ENCODE measurements around the gene HIGD2A. TPM values are rescaled to one million over a fixed set of nuclear protein-coding genes. Genes with fewer than 3 reads are reported as not detected.

The HIGD2A gene
- total RNA-seq, 4 donors from 2014 or later, result 54.3 to 96.3 (median 85.1) TPM

DNA sequence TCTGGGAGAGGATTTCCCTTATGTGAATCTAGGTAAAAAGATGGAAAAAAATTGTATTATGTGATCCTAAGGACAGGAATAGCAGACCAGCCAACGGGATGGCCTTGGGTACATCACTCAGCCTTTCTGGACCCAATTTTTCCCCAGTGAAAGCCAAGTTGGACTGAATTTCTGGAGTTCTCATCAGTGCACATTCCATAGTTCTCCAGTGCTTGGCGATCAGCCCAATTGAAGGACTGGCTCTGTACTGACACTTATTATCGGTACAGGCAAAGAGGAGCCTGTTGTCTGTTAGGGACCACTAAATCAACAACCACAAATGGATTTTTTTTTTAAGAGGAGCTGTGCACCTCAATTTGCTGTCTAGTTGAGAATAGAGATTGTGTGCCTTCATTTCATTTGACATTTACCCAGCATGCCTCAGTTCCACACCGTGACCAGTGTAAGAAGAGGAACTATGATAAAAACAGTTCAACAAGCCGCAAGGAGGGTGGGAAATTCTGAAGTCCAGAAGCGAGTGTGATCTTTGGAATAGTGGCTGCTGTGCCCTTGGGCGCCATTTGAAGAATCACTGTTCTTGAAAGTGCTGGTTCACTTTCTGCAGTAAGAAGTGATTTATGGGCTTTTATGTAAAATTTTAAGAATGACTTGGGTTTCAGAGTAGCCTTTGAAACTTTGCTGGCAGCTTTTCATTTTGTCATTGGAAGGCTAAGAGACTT lies 15.3 kb upstream of the HIGD2A start:
- TF ChIP-seq POLR2A (IDR thresholded peaks at IDR 0.05), result no peak
- no peak for TF ChIP-seq EP300 (IDR thresholded peaks at IDR 0.05)
- TF ChIP-seq, protein P1, sequence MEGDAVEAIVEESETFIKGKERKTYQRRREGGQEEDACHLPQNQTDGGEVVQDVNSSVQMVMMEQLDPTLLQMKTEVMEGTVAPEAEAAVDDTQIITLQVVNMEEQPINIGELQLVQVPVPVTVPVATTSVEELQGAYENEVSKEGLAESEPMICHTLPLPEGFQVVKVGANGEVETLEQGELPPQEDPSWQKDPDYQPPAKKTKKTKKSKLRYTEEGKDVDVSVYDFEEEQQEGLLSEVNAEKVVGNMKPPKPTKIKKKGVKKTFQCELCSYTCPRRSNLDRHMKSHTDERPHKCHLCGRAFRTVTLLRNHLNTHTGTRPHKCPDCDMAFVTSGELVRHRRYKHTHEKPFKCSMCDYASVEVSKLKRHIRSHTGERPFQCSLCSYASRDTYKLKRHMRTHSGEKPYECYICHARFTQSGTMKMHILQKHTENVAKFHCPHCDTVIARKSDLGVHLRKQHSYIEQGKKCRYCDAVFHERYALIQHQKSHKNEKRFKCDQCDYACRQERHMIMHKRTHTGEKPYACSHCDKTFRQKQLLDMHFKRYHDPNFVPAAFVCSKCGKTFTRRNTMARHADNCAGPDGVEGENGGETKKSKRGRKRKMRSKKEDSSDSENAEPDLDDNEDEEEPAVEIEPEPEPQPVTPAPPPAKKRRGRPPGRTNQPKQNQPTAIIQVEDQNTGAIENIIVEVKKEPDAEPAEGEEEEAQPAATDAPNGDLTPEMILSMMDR (IDR thresholded peaks at IDR 0.05), result no peak
- H3K9me3 ChIP-seq, result no peaks in the 10 kb centered on the region
- no peak overlapping the region for H3K4me3 ChIP-seq
- no peaks in the 10 kb centered on the region for H3K27me3 ChIP-seq
- peak overlapping the region in 2 of 4 donors; percentile 39 to 47 for H3K27ac ChIP-seq
- peak; percentile 42 to 51 for DNase-seq (ENCODE audit: low spot score in 2 of 2)
- H3K4me1 ChIP-seq, result peaks cover 0 to 28% (median 0%) of the 10 kb centered on the region in 4 donors
- H3K36me3 ChIP-seq, result peaks cover 0 to 48% (median 0%) of the 10 kb centered on the region in 3 donors
- 30 to 37% methylated on average over 7 of the region's 7 CpGs for WGBS, 2 donors

DNA sequence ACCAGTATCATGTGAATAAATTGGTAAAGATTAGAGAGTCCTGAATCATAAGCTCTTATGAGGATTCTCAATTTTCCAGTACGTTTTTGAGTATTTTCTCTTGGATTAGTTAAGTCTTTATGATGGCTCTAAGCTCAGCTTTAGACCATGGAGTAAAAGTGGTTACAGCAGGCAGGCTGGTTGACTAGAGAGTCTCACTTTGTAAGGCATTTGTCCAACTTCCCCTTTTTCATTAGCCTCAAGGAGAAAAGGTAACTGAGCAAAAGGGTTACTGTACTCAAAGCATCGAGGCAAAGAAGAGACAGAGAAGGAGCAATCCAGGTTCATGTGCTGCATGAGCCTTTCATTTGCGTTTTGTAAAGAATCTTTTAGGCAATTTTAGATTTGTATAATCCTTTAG lies 8.7 kb upstream of the HIGD2A start:
- no peak for DNase-seq (ENCODE audit: low spot score in 2 of 2)

DNA sequence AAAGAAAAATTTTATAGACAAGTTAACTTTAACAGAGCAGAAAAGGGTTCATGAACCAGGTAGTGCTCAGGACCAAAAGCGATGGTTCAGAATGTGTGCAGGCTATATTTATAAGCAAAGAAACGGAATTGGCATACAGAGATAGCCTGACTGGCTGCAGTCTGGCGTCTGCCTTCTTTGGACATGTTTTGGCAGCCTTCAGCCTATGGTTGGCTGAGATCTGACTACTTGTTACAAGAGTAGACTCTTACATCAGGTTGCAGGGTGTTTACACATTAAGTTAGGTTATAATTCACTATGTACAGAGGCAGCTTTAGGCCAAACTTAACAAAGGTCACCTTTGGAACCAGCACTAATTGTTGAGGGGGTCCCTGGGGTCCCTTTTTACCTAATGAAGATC lies 7.1 kb upstream of the HIGD2A start:
- peaks cover 0 to 7% (median 0%) of the 10 kb centered on the region in 4 donors for H3K4me1 ChIP-seq
- TF ChIP-seq, protein P1 (IDR thresholded peaks at IDR 0.05), result no peak
- no peak for TF ChIP-seq EP300 (IDR thresholded peaks at IDR 0.05)
- no peak for TF ChIP-seq POLR2A (IDR thresholded peaks at IDR 0.05)
- H3K27me3 ChIP-seq, result no peaks in the 10 kb centered on the region
- no peak overlapping the region for H3K4me3 ChIP-seq
- no peaks in the 10 kb centered on the region for H3K9me3 ChIP-seq
- no peak for DNase-seq (ENCODE audit: low spot score in 2 of 2)
- no peak overlapping the region for H3K27ac ChIP-seq
- 73 to 76% methylated on average over 3 of the region's 3 CpGs for WGBS, 2 donors
- peaks cover 0 to 66% (median 18%) of the 10 kb centered on the region in 3 donors for H3K36me3 ChIP-seq

More for the DNA sequence above, 8.7 kb upstream of the HIGD2A start:
- Histone ChIP-seq H3K27me3 (no peaks in the 10 kb centered on the region), H3K27ac (no peak overlapping the region), H3K9me3 (no peaks in the 10 kb centered on the region), H3K4me1 (no peaks in the 10 kb centered on the region), H3K36me3 (peaks cover 0 to 51% (median 18%) of the 10 kb centered on the region in 3 donors), H3K4me3 (no peak overlapping the region)
- WGBS, 2 donors, result 86 to 88% methylated on average over 3 of the region's 3 CpGs
- no peak for TF ChIP-seq EP300 (IDR thresholded peaks at IDR 0.05)
- no peak for TF ChIP-seq POLR2A (IDR thresholded peaks at IDR 0.05)
- TF ChIP-seq, protein P1 (IDR thresholded peaks at IDR 0.05), result no peak

DNA sequence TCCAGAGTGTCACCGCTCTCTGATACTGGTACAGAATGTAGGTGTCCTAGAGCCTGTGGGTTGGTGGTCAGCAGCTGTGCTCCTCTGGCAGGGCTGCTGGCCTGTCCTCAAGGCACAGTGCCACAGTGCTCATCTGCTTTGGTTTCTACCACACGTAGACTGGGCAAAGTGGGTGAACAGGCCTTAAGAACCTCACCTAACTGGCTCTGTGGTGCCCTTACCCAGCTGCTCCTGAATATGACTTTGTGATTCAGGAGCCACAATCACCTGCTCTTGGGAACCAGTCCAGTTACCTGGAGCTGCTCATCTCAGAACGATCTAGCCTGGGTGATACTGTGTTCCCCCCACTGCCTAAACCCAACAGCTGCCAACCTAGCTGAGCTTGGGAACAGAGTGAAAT lies 6.6 kb upstream of the HIGD2A start:
- Histone ChIP-seq H3K4me1 (peaks cover 0 to 13% (median 2%) of the 10 kb centered on the region in 4 donors), H3K9me3 (no peaks in the 10 kb centered on the region), H3K4me3 (no peak overlapping the region), H3K36me3 (peaks cover 0 to 69% (median 18%) of the 10 kb centered on the region in 3 donors), H3K27me3 (no peaks in the 10 kb centered on the region), H3K27ac (no peak overlapping the region)
- whole genome bisulfite sequencing, 2 donors, result 90 to 93% methylated on average over 3 of the region's 3 CpGs
- DNase-seq (ENCODE audit: low spot score in 2 of 2), result no peak
- TF ChIP-seq EP300 (IDR thresholded peaks at IDR 0.05) (no peak), POLR2A (IDR thresholded peaks at IDR 0.05) (no peak)

DNA sequence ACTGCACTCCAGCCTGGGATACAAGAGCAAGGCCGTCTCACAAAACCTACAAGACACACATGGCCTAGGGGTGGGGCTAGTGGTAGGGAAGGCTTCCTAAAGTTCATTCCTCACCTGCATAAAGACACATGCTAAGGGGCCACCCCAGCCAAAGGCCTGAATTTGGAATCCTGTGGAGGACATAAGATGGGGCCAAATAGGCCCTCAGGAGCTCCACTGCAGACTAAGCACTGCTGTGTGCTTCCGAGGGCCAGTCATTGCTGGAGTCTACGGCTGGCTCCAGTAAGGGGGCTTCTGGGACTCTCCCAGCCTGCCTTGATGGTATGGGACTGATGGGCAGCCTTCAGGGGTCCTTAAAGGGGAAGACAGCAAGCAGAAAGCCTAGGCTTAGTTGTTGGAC lies 5.8 kb upstream of the HIGD2A start:
- WGBS, 2 donors, result 85 to 91% methylated on average over 3 of the region's 3 CpGs
- H3K4me1 ChIP-seq, result peaks cover 0 to 20% (median 9%) of the 10 kb centered on the region in 4 donors
- H3K27me3 ChIP-seq, result no peaks in the 10 kb centered on the region
- DNase-seq (ENCODE audit: low spot score in 2 of 2), result no peak
- peaks cover 0 to 67% (median 18%) of the 10 kb centered on the region in 3 donors for H3K36me3 ChIP-seq
- TF ChIP-seq POLR2A (IDR thresholded peaks at IDR 0.05), result no peak
- TF ChIP-seq, protein P1 (IDR thresholded peaks at IDR 0.05), result no peak
- no peak for TF ChIP-seq EP300 (IDR thresholded peaks at IDR 0.05)
- no peak overlapping the region for H3K27ac ChIP-seq
- no peaks in the 10 kb centered on the region for H3K9me3 ChIP-seq
- no peak overlapping the region for H3K4me3 ChIP-seq
